Kidney (tissue), 14 donors: Measurements from ENCODE around the gene MBNL1. TPM values are rescaled to one million over a fixed set of nuclear protein-coding genes. Genes with fewer than 3 reads are reported as not detected.

ENCODE experiments used
- DNase-seq, 5 donors: peaks; one replicate each; pipeline ENCODE4 v3.0.0-alpha.2; 2013 to 2020
- FAIRE-seq: peaks from 2 replicates; lab custom pipeline; 2012; peaks lifted over from hg19 to GRCh38; lab: Jason Lieb, UNC
- H3K27ac ChIP-seq, 2 donors: one replicate each; pipeline ENCODE4 v1.7.0; 2013; ENCODE audit warnings: low read depth in 2 of 2, low read length in 2 of 2, inconsistent platforms in 1 of 2
- H3K27me3 ChIP-seq: one replicate; pipeline ENCODE4 v1.7.1; 2013; ENCODE audit warnings: low read length, inconsistent platforms; ENCODE audit not compliant: control insufficient read depth, insufficient read depth
- H3K36me3 ChIP-seq, 3 donors: one replicate each; pipeline versions ENCODE4 v1.7.0 to v1.7.1; 2013; ENCODE audit warnings: low read length in 3 of 3, control low read depth in 1 of 3, inconsistent platforms in 1 of 3; ENCODE audit not compliant: insufficient read depth in 3 of 3, control insufficient read depth in 2 of 3
- H3K4me1 ChIP-seq, 3 donors: one replicate each; pipeline versions ENCODE4 v1.7.0 to v1.7.1; 2013; ENCODE audit warnings: low read length in 3 of 3, inconsistent platforms in 1 of 3, low read depth in 1 of 3; ENCODE audit not compliant: control insufficient read depth in 2 of 3, insufficient read depth in 2 of 3
- H3K4me3 ChIP-seq, 3 donors: one replicate each; pipeline versions ENCODE4 v1.7.0 to v1.8.1; 2013; ENCODE audit warnings: low read length in 3 of 3, control low read depth in 1 of 3, inconsistent platforms in 1 of 3
- H3K9ac ChIP-seq, 3 donors: one replicate each; pipeline versions ENCODE4 v1.7.0 to v1.7.1; 2013; ENCODE audit warnings: low read length in 3 of 3, control low read depth in 1 of 3, inconsistent platforms in 1 of 3
- H3K9me3 ChIP-seq, 3 donors: one replicate each; pipeline versions ENCODE4 v1.7.0 to v1.7.1; 2013; ENCODE audit warnings: low read length in 3 of 3, control low read depth in 1 of 3, inconsistent platforms in 1 of 3; ENCODE audit not compliant: control insufficient read depth in 2 of 3, insufficient read depth in 1 of 3
- intact Hi-C: fragments of 100-400 bp; cut with DNase I; formaldehyde crosslinking; loops from one replicate; pipeline ENCODE4 v1.11.1; 2022
- polyA plus RNA-seq: library from polyadenylated mRNA; stranded (reverse); fragments of 350-450 nt; fragmentation: Illumina TruSeq; extraction: RNeasy Lipid Tissue Mini Kit (QIAGEN cat#74804); gene quantifications from one replicate; pipeline ENCODE4 v1.2.3, GENCODE V29; 2014; ENCODE audit warnings: low read depth, low replicate concordance; ENCODE audit not compliant: insufficient read depth
- total RNA-seq: library from RNA; stranded (reverse); fragmentation: NEBNext Ultra II Directional; extraction: Animal tissue kit (Norgen Biotek cat#: 25700); gene quantifications from one replicate; pipeline ENCODE4 v1.2.1, GENCODE V29; 2021
- TF ChIP-seq, protein P1 (sequence below): IDR thresholded peaks from 3 replicates; pipeline ENCODE4 v1.5.1; 2012; ENCODE audit warnings: mild to moderate bottlenecking, moderate library complexity, borderline replicate concordance; ENCODE audit not compliant: insufficient read depth; ENCODE audit errors: extremely low read depth
- donor health status: control.
- donor health status: control.
- donor health status: control.
- donor health status: control.
- donor health status: control.
- donor health status: DM: yes; HTN: yes; CAD: no.
- donor health status: Normal renal cell carcinoma (clear cell type).

MBNL1 gene
- total and polyA plus RNA-seq, 2 donors from 2014 or later = 22.0 to 167 TPM

GRCh38 chr3:152466784-152467183, 198.1 kb downstream of the MBNL1 start:
- no peak overlapping the region for H3K27ac ChIP-seq
- intact Hi-C loops = no loop called here
- no peak overlapping the region for H3K4me3 ChIP-seq
- H3K4me1 ChIP-seq = no peaks in the 10 kb centered on the region
- H3K36me3 ChIP-seq = peaks cover 0 to 9% (median 8%) of the 10 kb centered on the region in 3 donors
- DNase-seq (peak in 1 of 5 donors; percentile 21), FAIRE-seq (no peak)
- no peaks in the 10 kb centered on the region for H3K9me3 ChIP-seq
- H3K9ac ChIP-seq = no peak overlapping the region
- TF ChIP-seq, protein P1, sequence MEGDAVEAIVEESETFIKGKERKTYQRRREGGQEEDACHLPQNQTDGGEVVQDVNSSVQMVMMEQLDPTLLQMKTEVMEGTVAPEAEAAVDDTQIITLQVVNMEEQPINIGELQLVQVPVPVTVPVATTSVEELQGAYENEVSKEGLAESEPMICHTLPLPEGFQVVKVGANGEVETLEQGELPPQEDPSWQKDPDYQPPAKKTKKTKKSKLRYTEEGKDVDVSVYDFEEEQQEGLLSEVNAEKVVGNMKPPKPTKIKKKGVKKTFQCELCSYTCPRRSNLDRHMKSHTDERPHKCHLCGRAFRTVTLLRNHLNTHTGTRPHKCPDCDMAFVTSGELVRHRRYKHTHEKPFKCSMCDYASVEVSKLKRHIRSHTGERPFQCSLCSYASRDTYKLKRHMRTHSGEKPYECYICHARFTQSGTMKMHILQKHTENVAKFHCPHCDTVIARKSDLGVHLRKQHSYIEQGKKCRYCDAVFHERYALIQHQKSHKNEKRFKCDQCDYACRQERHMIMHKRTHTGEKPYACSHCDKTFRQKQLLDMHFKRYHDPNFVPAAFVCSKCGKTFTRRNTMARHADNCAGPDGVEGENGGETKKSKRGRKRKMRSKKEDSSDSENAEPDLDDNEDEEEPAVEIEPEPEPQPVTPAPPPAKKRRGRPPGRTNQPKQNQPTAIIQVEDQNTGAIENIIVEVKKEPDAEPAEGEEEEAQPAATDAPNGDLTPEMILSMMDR = peak; percentile 22
- no peaks in the 10 kb centered on the region for H3K27me3 ChIP-seq

- DNase-seq = no peak
- peaks cover 0 to 4% (median 0%) of the 10 kb centered on the region in 3 donors for H3K4me1 ChIP-seq
- no peak for FAIRE-seq
- no peak overlapping the region for H3K4me3 ChIP-seq
- no peak overlapping the region for H3K9ac ChIP-seq
- intact Hi-C loops = no loop called here
- no peak overlapping the region for H3K27ac ChIP-seq
- no peaks in the 10 kb centered on the region for H3K27me3 ChIP-seq
- H3K9me3 ChIP-seq = no peaks in the 10 kb centered on the region
- peaks cover 0 to 5% (median 5%) of the 10 kb centered on the region in 3 donors for H3K36me3 ChIP-seq
- TF ChIP-seq, protein P1 = no peak
Measured at GRCh38 chr3:152469248-152470025, 200.7 kb downstream of the MBNL1 start.

- H3K27me3 ChIP-seq = no peaks in the 10 kb centered on the region
- no peaks in the 10 kb centered on the region for H3K9me3 ChIP-seq
- TF ChIP-seq, protein P1 = no peak
- H3K36me3 ChIP-seq = peaks cover 0 to 3% (median 0%) of the 10 kb centered on the region in 3 donors
- no peak overlapping the region for H3K27ac ChIP-seq
- H3K9ac ChIP-seq = no peak overlapping the region
- peaks cover 0 to 4% (median 0%) of the 10 kb centered on the region in 3 donors for H3K4me1 ChIP-seq
- intact Hi-C loops = no loop called here
- H3K4me3 ChIP-seq = no peak overlapping the region
- DNase-seq (no peak), FAIRE-seq (no peak)
Measured at GRCh38 chr3:152470095-152470494, 201.4 kb downstream of the MBNL1 start.
